Spleen (tissue), 7 donors: ENCODE data around the gene LRRN2.

Source experiments
- CTCF ChIP-seq, 11 experiments: fragments of 200-600 bp in 7 of 11; fragments of 450-650 bp in 4 of 11; sonication (generic) in 4 of 11; IDR thresholded peaks in 8 of 11; conservative IDR thresholded peaks in 3 of 11; 1 replicate in 7 of 11; 2 replicates in 4 of 11; pipeline versions ENCODE4 v1.4.0 to v1.8.0; 2016 to 2021; ENCODE audit warnings: antibody characterized with exemption in 11 of 11, inconsistent platforms in 4 of 11, mild to moderate bottlenecking in 1 of 11
- POLR2A ChIP-seq, 3 donors: fragments of 450-650 bp; IDR thresholded peaks; one replicate each; pipeline ENCODE4 v1.5.1; 2017; ENCODE audit warnings: antibody characterized with exemption in 3 of 3, mild to moderate bottlenecking in 1 of 3
- POLR2AphosphoS5 ChIP-seq, 3 donors: sonication (generic); formaldehyde crosslinking; IDR thresholded peaks; one replicate each; pipeline ENCODE4 v1.5.1; 2017; ENCODE audit warnings: antibody characterized with exemption in 3 of 3
- donor health status: DM: no; HTN: no; CAD: no; lungs with moderate emphysema.
- donor health status: DM: no; HTN: no; CAD: no.
- donor health status: DM: no; HTN: no; CAD: no.

- TF ChIP-seq POLR2AphosphoS5 (IDR thresholded peaks at IDR 0.05) (peak in 1 of 3 donors; percentile 13), CTCF (IDR thresholded peaks at IDR 0.05 in 8 of 11, conservative IDR thresholded peaks at IDR 0.05 in 3 of 11) (no peak), POLR2A (IDR thresholded peaks at IDR 0.05) (no peak)
Measured at GRCh38 chr1:204577794-204578478, 107.6 kb downstream of the LRRN2 start.
